GM21423 (cell line): ENCODE measurements around the gene SSNA1.
A peak's percentile ranks its signal among the peaks of the same experiment; 100 is the strongest.
"Not testable (repeated sequence)": the region's sequence is repeated elsewhere in the genome, so short reads cannot be mapped to it uniquely, and the experiment has no call there.

ENCODE experiments used
- ATAC-seq: cut with Tn5 transposase; IDR thresholded peaks from one replicate; pipeline ENCODE4 v1.9.1; 2021; ENCODE audit warnings: mild to moderate bottlenecking, moderate library complexity; ENCODE audit not compliant: unreplicated experiment

SSNA1 gene

GRCh38 chr9:137229903-137230704, 41.6 kb downstream of the SSNA1 start:
- no peak for ATAC-seq

GRCh38 chr9:137230705-137231371, 42.4 kb downstream of the SSNA1 start, which contains the start of gene SLC34A3:
Gene SLC34A3 (plus strand): TSS chr9:137230901. CDS start chr9:137231703, 802 bp downstream.
- ATAC-seq, result no peak

DNA sequence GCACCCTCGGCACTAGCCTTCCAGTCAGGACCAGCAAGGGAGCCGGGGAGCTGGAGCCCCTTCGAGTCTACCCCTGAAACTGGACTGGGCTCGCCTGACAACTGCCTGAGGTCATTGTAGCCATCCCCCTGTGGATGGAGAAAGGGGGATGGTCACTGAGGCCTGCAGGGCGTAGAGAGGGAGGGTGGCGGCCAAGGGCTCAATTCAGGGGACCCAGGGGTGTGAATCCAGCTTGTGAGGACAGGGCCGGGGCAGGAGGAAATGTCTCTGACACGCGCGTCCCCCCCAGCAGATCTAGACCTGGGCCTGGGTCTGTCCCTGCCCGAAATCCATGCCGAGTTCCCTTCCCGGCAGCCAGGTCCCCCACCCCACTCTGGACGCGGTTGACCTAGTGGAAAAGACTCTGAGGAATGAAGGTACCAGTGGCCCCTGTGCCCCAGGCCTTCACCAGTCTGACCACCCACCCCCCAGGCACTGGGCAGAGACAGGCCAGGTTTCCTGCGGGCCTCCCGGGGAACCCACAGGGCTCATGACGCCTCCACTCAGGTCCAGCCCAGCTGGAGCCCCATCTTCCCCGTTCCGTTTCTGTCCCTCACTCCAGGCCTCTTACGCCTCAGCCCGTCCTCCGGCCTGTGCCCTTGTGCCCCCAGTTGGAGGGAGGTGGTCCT, 43.0 kb downstream of the SSNA1 start:
- no peak for ATAC-seq

GRCh38 chr9:137232101-137232500, 43.6 kb downstream of the SSNA1 start:
- no peak for ATAC-seq

GRCh38 chr9:137232510-137232909, 44.0 kb downstream of the SSNA1 start:
- ATAC-seq, result no peak

GRCh38 chr9:137233143-137233980, 44.9 kb downstream of the SSNA1 start:
- ATAC-seq, result no peak

GRCh38 chr9:137234055-137234697, 45.7 kb downstream of the SSNA1 start:
- ATAC-seq, result no peak

DNA sequence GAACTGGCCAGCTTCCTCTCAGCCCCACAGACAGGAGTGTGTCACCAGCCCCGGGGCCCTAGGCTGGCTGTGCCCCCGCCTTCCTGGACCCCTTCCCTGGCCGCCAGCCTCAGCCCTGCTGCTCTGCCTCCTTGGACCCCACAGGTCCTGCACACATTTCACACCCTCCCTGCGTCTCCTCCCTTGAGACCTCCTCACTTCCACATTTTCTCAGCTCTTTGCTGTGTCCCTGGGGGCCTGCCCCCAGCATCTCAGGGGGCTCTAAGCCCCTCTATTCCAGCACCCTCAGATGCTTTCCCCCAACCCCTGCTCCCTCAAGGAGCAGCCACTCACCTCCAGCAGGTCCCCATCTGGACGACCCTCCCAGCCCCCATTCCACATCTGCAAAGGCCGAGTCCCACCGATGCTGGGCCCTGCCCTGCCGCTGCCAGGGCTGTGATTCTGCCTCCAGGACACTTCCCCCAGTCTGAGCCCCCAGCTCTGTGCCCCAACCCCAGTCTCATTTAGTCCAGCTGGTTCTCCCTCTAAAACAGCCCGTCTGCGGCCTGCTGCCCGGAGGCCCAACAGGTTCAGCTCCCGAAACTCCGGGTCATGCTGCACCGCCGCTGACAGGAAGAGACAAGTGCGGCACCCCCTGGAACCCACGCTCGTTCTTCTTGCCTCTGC, 46.4 kb downstream of the SSNA1 start:
- no peak for ATAC-seq

DNA sequence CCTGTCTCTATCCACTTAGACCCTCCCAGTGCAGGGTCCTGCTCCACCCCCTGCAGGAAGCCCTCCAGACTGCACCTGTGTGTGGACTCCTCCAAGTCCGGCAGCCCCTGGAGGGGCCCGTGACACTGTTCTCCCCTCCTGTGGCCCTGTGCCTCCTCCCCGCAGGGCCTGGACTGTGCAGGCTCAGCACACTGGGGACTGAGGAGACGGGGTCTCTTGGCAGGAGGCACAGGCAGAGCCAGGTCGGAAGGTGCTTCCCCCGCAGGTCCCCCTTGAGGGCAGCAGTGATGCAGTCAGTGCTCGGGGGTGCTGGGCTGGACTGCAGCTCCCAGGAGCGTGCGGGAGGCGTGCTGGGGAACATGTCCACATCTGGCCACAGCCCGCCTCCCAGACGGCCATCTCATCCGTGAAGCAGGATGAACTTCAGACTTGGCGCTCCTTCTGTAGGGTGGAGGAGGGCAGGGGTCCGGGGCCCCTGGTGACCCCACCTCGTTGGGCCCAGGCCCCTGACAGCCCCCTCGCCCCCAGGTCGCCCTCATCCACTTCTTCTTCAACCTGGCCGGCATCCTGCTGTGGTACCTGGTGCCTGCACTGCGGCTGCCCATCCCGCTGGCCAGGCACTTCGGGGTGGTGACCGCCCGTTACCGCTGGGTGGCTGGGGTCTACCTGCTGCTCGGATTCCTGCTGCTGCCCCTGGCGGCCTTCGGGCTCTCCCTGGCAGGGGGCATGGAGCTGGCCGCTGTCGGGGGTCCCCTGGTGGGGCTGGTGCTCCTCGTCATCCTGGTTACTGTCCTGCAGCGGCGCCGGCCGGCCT, 47.2 kb downstream of the SSNA1 start:
- no peak for ATAC-seq

- peak; percentile 19 for ATAC-seq
Observed at GRCh38 chr9:137236238-137236935, 47.9 kb downstream of the SSNA1 start.

DNA sequence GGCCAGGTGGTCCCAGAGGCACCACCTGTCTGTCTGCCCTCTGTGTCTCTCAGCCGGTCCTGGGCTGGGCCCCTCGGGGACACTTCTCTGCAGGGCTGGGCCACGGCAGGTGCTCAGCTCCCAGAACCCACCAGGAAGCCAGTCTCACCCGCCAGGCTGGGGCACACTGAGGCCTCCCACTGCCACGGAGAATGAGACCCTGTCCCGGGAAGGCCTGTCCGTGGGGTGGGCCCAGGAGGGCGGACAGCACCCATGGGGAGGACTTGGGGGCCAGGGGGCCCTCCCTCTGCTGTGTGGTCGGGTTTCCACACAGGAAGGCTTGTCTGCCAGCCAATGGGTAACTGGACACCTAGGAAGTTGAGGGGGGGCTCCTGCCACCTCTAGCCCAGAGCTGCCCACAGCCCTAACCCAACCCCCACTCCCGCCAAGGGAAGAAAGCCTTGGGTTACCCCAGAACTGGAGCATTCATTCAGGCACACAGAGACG, 48.5 kb downstream of the SSNA1 start:
- no peak for ATAC-seq

DNA sequence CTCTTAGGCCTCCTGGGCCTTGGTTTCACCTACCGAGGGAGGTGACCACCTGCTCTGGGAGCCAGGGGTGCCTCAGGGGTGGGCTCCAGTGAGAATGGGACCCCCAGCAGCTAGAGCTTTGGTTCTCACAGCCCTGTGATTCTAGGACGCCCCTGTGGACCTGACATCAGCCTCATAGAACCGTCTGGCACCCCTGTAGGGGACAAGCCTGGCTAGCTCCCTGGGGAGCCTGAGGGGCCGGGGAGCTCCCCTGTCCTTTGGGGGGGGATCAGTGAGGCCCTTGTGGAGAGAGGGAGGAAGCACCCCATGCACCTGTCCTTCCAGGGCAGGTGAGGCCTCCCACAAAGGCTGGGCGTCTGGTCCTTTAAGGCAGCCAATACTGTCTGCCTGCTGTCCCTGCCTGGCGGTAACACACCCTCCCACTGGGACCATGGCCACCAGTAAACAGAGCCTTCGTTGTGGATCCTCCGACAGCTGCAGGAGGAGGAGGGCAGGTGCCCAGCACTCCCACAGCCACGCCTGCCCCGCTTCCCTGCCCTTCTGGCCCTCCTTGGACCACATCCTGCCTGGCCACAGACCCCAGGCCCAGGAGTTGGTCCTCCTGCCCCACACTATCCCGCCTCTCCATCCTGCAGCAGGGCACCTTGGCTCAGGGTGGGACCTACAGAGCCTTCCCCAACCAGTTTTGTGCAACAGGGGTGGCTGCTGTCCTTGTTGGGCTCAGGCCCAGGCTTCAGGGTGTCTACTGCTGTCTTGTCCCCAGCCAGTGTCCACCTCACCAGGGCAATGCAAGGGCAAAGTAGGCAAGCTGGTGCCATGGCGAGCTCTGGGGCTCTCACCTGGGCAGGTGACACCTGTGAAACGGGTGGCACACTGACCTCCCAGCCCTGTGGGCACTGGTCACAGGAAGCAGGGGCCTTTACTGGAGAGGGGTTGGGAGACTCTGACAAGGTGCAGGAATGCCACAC, 49.6 kb downstream of the SSNA1 start:
- no peak for ATAC-seq

DNA sequence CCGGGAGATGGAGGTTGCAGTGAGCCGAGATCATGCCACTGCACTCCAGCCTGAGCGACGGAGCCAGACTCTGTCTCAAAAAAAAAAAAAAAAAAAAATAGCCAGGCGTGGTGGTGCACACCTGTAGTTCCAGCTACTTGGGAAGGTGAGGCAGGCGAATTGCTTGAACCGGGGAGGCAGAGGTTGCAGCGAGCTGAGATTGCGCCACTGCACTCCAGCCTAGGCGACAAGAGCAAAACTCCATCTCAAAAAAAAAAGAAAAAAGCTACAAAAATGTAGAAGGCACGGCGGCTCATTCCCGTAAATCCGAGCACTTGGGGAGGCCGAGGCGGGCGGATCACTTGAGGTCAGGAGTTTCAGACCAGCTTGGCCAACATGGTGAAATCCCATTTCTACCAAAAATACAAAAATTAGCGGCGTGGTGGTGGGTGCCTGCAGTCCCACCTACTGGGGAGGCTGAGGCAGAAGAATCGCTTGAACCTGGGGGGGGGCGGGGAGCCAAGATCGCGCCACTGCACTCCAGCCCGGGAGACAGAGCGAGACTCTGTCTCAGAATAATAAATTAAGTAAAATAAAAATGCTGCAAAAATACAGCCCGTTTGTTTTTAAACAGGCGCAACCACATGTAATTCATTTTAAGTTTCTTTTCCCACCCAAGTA, 51.2 kb downstream of the SSNA1 start:
- ATAC-seq, result not testable (repeated sequence)
